Measurements from ENCODE around the gene UVRAG. TPM values are rescaled to one million over a fixed set of nuclear protein-coding genes. Genes with fewer than 3 reads are reported as not detected.

The UVRAG gene
- 15.1 and 21.6 TPM in 2 replicates for total RNA-seq

DNA sequence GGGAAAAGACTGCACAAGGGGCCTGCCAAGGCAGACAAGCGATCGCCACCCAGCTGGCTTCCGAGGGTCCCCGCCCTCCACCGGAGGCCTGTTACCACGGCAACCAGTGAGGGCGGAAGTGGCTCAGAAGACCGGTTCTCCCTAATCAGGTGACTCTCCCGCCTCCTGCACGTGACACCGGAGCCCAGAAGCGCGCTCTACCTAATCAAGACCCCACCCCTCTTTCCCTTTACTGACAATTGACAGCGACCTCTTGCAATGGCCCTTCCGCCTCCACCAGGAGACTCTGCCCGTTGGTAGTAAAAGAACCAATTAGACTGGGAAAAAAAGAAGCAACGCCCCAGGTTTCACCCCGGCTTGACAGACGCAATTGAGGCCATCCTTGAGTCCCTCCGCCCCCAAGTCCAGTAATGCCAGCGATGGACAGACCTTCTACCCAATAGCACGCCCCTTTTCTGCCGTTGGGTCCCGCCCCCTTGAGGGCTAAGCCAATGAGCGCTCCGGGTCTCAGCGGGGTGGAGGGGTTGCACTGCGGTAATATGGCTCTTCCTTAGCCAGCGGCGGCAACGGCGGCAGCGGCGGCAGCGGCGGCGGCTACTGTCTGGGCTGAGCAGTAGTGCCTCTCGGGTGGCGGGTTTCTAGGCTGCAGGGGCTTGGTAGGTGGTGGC, at the start of gene UVRAG:
Gene UVRAG, plus strand, starts transcription at position 534 of the 668 bp plus-strand sequence. CDS start 198 bp downstream, outside the sequence.

DNA sequence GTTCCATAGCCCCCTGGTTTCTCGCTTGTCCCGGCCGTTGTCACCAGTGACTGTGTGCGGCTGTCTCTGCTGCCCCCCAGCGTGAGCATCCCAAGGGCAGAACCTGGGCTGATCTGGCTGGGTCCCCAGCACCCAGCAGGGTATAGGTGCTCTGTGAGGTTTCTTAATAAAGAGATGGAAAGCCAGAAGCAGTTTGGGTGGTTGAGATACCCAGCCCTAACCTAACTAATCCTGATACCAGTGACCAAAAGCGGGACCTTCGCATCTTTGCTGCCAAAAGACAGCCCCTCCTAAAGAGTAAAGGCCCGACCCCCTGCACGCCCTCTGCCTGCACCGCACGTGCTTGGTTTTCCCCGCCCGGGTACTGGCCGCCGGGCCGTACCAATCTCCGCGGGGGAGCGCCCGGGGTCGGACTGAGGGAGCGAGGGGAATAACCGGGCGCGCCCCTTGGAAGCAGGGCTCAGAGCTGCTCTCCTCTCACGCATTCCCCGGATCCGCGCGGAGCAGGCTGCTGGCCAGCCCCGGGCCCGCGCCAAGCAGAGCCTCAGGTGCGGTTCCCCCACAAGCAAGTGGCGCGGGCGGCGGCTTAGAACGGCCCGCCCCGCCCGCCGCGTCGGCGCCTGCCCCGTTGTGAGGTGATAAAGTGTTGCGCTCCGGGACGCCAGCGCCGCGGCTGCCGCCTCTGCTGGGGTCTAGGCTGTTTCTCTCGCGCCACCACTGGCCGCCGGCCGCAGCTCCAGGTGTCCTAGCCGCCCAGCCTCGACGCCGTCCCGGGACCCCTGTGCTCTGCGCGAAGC, 46.7 kb upstream of the UVRAG start, which contains the start of gene DGAT2:
Gene DGAT2, plus strand, starts transcription at position 667 of the 797 bp plus-strand sequence. CDS start 214 bp downstream, outside the sequence.

Small RNA genes within 50 kb of the gene (small RNA-seq; reads per million reads assigned to genes)
- gene RF00019 = not detected
- not detected for gene RNA5SP344

Other genes with a start within 250 kb of the UVRAG start
- gene MAP6, start 146.2 kb upstream of the UVRAG start, total RNA-seq = 4.7 and 5.6 TPM in 2 replicates
- not detected in 2 replicates for gene MOGAT2, start 97.4 kb upstream of the UVRAG start, total RNA-seq
- gene DGAT2, start 46.4 kb upstream of the UVRAG start, total RNA-seq = 0.22 and 0.39 TPM in 2 replicates